ENCODE results near the gene ASIC2.

DNA sequence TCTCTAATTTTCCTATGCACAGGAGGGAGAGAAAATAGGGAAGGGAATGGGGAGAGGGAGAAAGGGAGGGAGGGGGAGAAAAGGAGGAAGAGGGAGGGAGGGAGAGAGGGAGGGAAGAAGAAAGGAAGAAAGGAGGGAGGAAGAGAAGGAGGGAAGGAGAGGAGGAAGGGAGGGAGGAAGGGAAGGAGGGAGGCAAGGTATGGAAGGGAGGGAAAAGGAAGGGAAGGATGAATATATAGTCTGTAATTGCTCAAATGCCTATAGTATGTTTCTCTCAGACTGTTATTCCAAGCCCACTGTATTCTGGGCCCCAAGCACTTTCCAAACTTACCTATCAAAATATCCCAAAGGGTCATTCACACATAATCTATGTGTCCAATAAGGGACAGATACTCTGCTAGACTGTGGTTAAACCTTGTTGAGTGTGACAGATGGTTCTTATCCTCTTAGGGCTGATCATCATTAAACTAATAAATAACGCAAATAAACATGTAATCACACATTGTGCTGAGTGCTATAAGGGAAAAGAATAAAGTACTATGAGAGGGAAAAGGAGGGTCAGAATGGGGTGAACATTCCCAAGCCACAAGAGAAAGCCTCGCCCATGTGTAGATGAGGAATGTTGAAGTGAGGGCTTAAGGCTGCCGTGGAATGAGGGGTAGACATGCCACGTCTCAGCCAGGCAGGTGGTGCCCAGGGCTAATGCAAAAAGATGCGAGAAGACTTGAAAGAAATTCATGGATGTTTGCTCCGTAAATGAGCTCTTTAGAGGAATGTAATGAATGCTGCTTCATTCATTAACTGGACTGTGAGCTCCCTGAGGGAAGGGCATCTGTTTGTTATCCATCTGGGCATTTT is 30.6 kb downstream of the ASIC2 start:
- TF ChIP-seq PKNOX1 (IDR thresholded peaks at IDR 0.05) (no peak), FOXM1 (IDR thresholded peaks at IDR 0.05; ENCODE audit: borderline replicate concordance) (no peak), BHLHE40 (IDR thresholded peaks at IDR 0.05; ENCODE audit: borderline replicate concordance) (no peak), CTBP1 (IDR thresholded peaks at IDR 0.05; ENCODE audit: borderline replicate concordance) (no peak), SP1 (IDR thresholded peaks at IDR 0.05) (no peak), TARDBP (IDR thresholded peaks at IDR 0.05) (no peak), FOXK2 (IDR thresholded peaks at IDR 0.05) (no peak), FOXA1 (IDR thresholded peaks at IDR 0.05) (no peak)

Measured in HEK293T (cell line).